HCT116 (cell line): ENCODE results near the gene SPARC. TPM values are rescaled to one million over a fixed set of nuclear protein-coding genes. Genes with fewer than 3 reads are reported as not detected.
A peak's percentile ranks its signal among the peaks of the same experiment; 100 is the strongest.

ENCODE experiments used
- ATAC-seq: fragments of 200-7000 bp; cut with Tn5 transposase; 2 replicates; pipeline ENCODE4 v1.9.1; 2020; ENCODE audit warnings: mild to moderate bottlenecking, moderate library complexity
- BruUV-seq: library from RNA; stranded (reverse); fragments of 400-500 nt; replicated peaks from 2 replicates; lab custom pipeline; 2021; lab: Mats Ljungman, UMichigan
- CTCF ChIA-PET: fragments of 300-600 bp; sonication (Branson Sonifier 250); formaldehyde crosslinking; loops from one replicate; lab custom pipeline; 2021; ENCODE audit warnings: antibody characterized with exemption; lab: Charles Lee
- POLR2A ChIA-PET: fragments of 300-600, 350-600 bp; sonication (Branson Sonifier 250); formaldehyde crosslinking; loops from one replicate; lab custom pipeline; 2021; ENCODE audit warnings: antibody characterized with exemption; lab: Charles Lee
- RAD21 ChIA-PET, 2 experiments: fragments of 300-600 bp; sonication (Branson Sonifier 250); formaldehyde crosslinking; loops; one replicate each; lab custom pipeline; 2023; ENCODE audit warnings: low total read pairs in 2 of 2; ENCODE audit not compliant: uncharacterized antibody in 2 of 2, unreplicated experiment in 2 of 2, low non-redundant PET in 1 of 2; lab: Charles Lee
- DNase-seq: peaks from one replicate; pipeline ENCODE4 v3.0.0-alpha.2; 2010; ENCODE audit warnings: low read depth, low spot score
- H2AFZ ChIP-seq: fragments of 200-600 bp; shearing (Covaris generic), sonication (generic); 2 replicates; pipeline ENCODE4 v1.6.1; 2017; ENCODE audit warnings: low read depth, mixed run types, mixed read lengths, antibody characterized with exemption, low read length; ENCODE audit not compliant: poor library complexity, severe bottlenecking
- H3K27ac ChIP-seq: 2 replicates; pipeline ENCODE4 v1.5.1; 2012; ENCODE audit warnings: low read depth, low read length
- H3K27me3 ChIP-seq: fragments of 200-600 bp; sonication (generic); 2 replicates; pipeline ENCODE4 v1.6.1; 2016; ENCODE audit warnings: mixed run types, low read length, mixed read lengths; ENCODE audit not compliant: insufficient read depth
- H3K36me3 ChIP-seq, 2 experiments: fragments of 200-500 bp in 1 of 2; fragments of 200-600 bp in 1 of 2; sonication (Bioruptor generic) in 1 of 2; sonication (generic) in 1 of 2; 2 replicates each; pipeline versions ENCODE4 v1.5.1 to v1.6.1; 2014 to 2016; ENCODE audit warnings: low read length in 2 of 2, inconsistent platforms in 1 of 2, mixed read lengths in 1 of 2, mixed run types in 1 of 2; ENCODE audit not compliant: insufficient read depth in 2 of 2, control insufficient read depth in 1 of 2
- H3K4me1 ChIP-seq, 2 experiments: fragments of 200-600 bp in 1 of 2; sonication (generic) in 1 of 2; 2 replicates each; pipeline versions ENCODE4 v1.5.1 to v1.6.1; 2012 to 2017; ENCODE audit warnings: low read length in 2 of 2, inconsistent platforms in 1 of 2, mild to moderate bottlenecking in 1 of 2, mixed read lengths in 1 of 2, mixed run types in 1 of 2, moderate library complexity in 1 of 2; ENCODE audit not compliant: insufficient read depth in 2 of 2, control insufficient read depth in 1 of 2
- H3K4me2 ChIP-seq: fragments of 200-600 bp; sonication (generic); 2 replicates; pipeline ENCODE4 v1.6.1; 2017; ENCODE audit warnings: mixed run types, low read length, mixed read lengths
- H3K4me3 ChIP-seq, 2 experiments: fragments of 200-600 bp in 1 of 2; sonication (generic) in 1 of 2; replicated peaks in 1 of 2; 2 replicates each; pipeline ENCODE4 v1.5.1; 2011 to 2016; ENCODE audit warnings: low read length in 2 of 2, control low read depth in 1 of 2, low read depth in 1 of 2, mild to moderate bottlenecking in 1 of 2, mixed read lengths in 1 of 2, mixed run types in 1 of 2
- H3K79me2 ChIP-seq: fragments of 200-600 bp; sonication (generic); 2 replicates; pipeline ENCODE4 v1.6.1; 2017; ENCODE audit warnings: mild to moderate bottlenecking, mixed run types, low read length, moderate library complexity, mixed read lengths; ENCODE audit not compliant: insufficient read depth
- H3K9ac ChIP-seq: fragments of 200-600 bp; sonication (generic); 2 replicates; pipeline ENCODE4 v1.6.1; 2016; ENCODE audit warnings: low read length, mixed read lengths
- H3K9me2 ChIP-seq: fragments of 200-600 bp; sonication (generic), shearing (Covaris generic); 2 replicates; pipeline ENCODE4 v1.6.1; 2017; ENCODE audit warnings: mixed run types, mild to moderate bottlenecking, moderate library complexity; ENCODE audit not compliant: insufficient read depth
- H3K9me3 ChIP-seq, 2 experiments: fragments of 200-500 bp in 1 of 2; fragments of 200-600 bp in 1 of 2; sonication (Bioruptor generic) in 1 of 2; sonication (generic) in 1 of 2; 2 replicates each; pipeline ENCODE4 v1.6.1; 2014 to 2017; ENCODE audit warnings: low read length in 2 of 2, mixed read lengths in 2 of 2, inconsistent platforms in 1 of 2, low read depth in 1 of 2, mild to moderate bottlenecking in 1 of 2, mixed run types in 1 of 2, moderate library complexity in 1 of 2; ENCODE audit not compliant: control insufficient read depth in 1 of 2, insufficient read depth in 1 of 2
- H4K20me1 ChIP-seq: fragments of 200-600 bp; sonication (generic), shearing (Covaris generic); 2 replicates; pipeline ENCODE4 v1.6.1; 2017; ENCODE audit warnings: mixed run types, mild to moderate bottlenecking, moderate library complexity; ENCODE audit not compliant: insufficient read depth
- CEBPB ChIP-seq: IDR thresholded peaks from 2 replicates; pipeline ENCODE4 v1.6.1; 2012; ENCODE audit warnings: low read depth
- CTCF ChIP-seq, 3 experiments: fragments of 200-600 bp in 1 of 3; sonication (generic) in 1 of 3; IDR thresholded peaks in 2 of 3; conservative IDR thresholded peaks in 1 of 3; 2 replicates each; pipeline ENCODE4 v1.5.1; 2012 to 2017; ENCODE audit warnings: low read depth in 2 of 3, low read length in 2 of 3, antibody characterized with exemption in 1 of 3, borderline replicate concordance in 1 of 3, control low read depth in 1 of 3, mild to moderate bottlenecking in 1 of 3, mixed read lengths in 1 of 3, mixed run types in 1 of 3, moderate library complexity in 1 of 3; ENCODE audit not compliant: insufficient read depth in 1 of 3
- EZH2 ChIP-seq: fragments of 200-600 bp; sonication (generic); IDR thresholded peaks from 2 replicates; pipeline ENCODE4 v1.6.1; 2017; ENCODE audit warnings: antibody characterized with exemption, mixed run types
- FOSL1 ChIP-seq: IDR thresholded peaks from 2 replicates; pipeline ENCODE4 v1.6.1; 2012; ENCODE audit warnings: low read depth
- JUND ChIP-seq: IDR thresholded peaks from 2 replicates; pipeline ENCODE4 v1.6.1; 2012
- POLR2A ChIP-seq: IDR thresholded peaks from 2 replicates; pipeline ENCODE4 v1.7.0; 2011; ENCODE audit warnings: borderline replicate concordance; ENCODE audit not compliant: insufficient read depth, insufficient read length; ENCODE audit errors: extremely low read depth
- SP1 ChIP-seq: IDR thresholded peaks from 2 replicates; pipeline ENCODE4 v1.6.1; 2012; ENCODE audit warnings: low read depth
- TCF7L2 ChIP-seq: IDR thresholded peaks from 2 replicates; pipeline ENCODE4 v1.7.0; 2011; ENCODE audit warnings: borderline replicate concordance, inconsistent platforms; ENCODE audit not compliant: insufficient read depth, insufficient read length; ENCODE audit errors: extremely low read depth
- ZBTB33 ChIP-seq: IDR thresholded peaks from 2 replicates; pipeline ENCODE4 v1.6.1; 2011; ENCODE audit warnings: mild to moderate bottlenecking, low read length, moderate library complexity; ENCODE audit not compliant: insufficient replicate concordance; ENCODE audit errors: extremely low read depth
- ZNF274 ChIP-seq: fragments of 200-500 bp; sonication (Bioruptor generic); IDR thresholded peaks from 2 replicates; pipeline ENCODE4 v1.6.1; 2014; ENCODE audit warnings: mild to moderate bottlenecking, low read depth, low read length, inconsistent platforms
- intact Hi-C: fragments of 100-400 bp; cut with micrococcal nuclease; formaldehyde crosslinking; loops from 2 replicates; pipeline ENCODE4 v1.10.0; 2022
- total RNA-seq: library from RNA; stranded (reverse); gene quantifications from one replicate; pipeline ENCODE4 v1.2.1, GENCODE V29; 2021; ENCODE audit not compliant: unreplicated experiment

Gene SPARC
- total RNA-seq, 1 experiment from 2014 or later: 3.0 TPM

DNA sequence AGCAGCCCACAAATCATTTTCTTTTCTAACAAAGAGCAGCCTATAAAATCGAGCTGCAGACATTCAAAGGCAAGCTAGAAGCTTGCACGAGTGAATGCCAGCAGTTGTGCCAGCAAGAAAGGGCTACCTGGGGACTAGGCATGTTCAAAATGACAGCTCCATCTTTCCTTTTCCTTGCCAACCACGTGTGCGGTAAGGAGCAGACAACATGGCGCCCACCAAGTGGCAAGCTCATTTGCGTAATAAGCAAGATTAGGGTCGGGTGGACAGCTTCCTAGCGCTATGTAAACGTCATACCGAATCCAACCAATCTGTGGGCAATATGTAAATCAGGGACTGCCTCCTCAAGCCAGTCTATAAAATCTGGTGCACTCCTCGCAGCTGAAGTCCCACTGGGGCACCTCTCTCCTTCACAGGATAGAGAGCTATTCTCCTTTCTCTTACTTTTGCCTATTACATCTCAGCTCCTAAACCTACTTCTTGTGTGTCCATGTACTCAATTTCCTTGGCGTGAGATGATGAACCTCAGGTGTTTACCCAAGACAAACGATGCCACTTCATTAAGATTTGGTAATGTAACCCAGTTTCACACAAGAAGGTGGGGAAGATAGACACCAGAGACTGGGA lies 22.5 kb upstream of the SPARC start (continued):
- no peak for TF ChIP-seq FOSL1
- TF ChIP-seq, all 23 proteins: peak for 0

- peak overlapping the region; percentile 34 for H3K4me2 ChIP-seq
- ChIA-PET CTCF (interaction anchor here (1.8 kb wide), 1 partner anchor 33 kb away, joined by 5 read pairs; no protein-coding TSS in a partner anchor), RAD21 (no interaction called here), POLR2A (no interaction called here)
- H3K9ac ChIP-seq: no peak overlapping the region
- H3K9me2 ChIP-seq: no peaks in the 10 kb centered on the region
- H3K27ac ChIP-seq: peak overlapping the region; percentile 61
- peak; percentile 41 for DNase-seq
- no TSS peak for BruUV-seq
- no peak overlapping the region for H2AFZ ChIP-seq
- no peaks in the 10 kb centered on the region for H3K79me2 ChIP-seq
- H3K4me1 ChIP-seq: peaks cover 22 to 23% of the 10 kb centered on the region in 2 experiments
- intact Hi-C loops: no loop called here
- TF ChIP-seq TCF7L2 (peak; percentile 56), JUND (peak; percentile 24), CEBPB (peak; percentile 67; the same call in 1 of the 2 replicates), SP1 (0 out of 2 replicates have a peak, but pooled peaks have one; percentile 7), FOSL1 (peak; percentile 43), CTCF (IDR thresholded peaks at IDR 0.05 in 2 of 3, conservative IDR thresholded peaks at IDR 0.05 in 1 of 3; ENCODE audit: borderline replicate concordance in 1 of 3, insufficient read depth in 1 of 3, low read depth in 2 of 3, low read length in 2 of 3) (no peak), POLR2A (no peak), ZNF274 (no peak), ZBTB33 (no peak), EZH2 (no peak)
- peak; percentile 84 for ATAC-seq
- no peaks in the 10 kb centered on the region for H3K36me3 ChIP-seq
- H3K4me3 ChIP-seq: no peak overlapping the region
- no peaks in the 10 kb centered on the region for H3K27me3 ChIP-seq
- H3K9me3 ChIP-seq: no peaks in the 10 kb centered on the region
- no peaks in the 10 kb centered on the region for H4K20me1 ChIP-seq
Measured at GRCh38 chr5:151708126-151708525, 21.4 kb upstream of the SPARC start.
